ENCODE measurements around the gene BEX2.

- no peak for TF ChIP-seq CTCF (IDR thresholded peaks at IDR 0.05; ENCODE audit: low read length)
- TF ChIP-seq EZH2phosphoT487 (IDR thresholded peaks at IDR 0.05; ENCODE audit: low read length): no peak
Observed at GRCh38 chrX:103274284-103274683, 36.5 kb downstream of the BEX2 start.

Data from MM.1S (cell line).